Stimulated activated CD4-positive, alpha-beta T cell treated with anti-CD3 and anti-CD28 coated beads, Interleukin-1b, Interleukin-23, amount 100 ng/mL, for 24 hours (primary cell): ENCODE data around the gene HES4.

Experiments
- DNase-seq, 4 experiments: peaks; one replicate each; pipeline ENCODE4 v3.0.0-alpha.2; 2020; ENCODE audit warnings: low read depth in 4 of 4, low spot score in 1 of 4

HES4 gene

DNA sequence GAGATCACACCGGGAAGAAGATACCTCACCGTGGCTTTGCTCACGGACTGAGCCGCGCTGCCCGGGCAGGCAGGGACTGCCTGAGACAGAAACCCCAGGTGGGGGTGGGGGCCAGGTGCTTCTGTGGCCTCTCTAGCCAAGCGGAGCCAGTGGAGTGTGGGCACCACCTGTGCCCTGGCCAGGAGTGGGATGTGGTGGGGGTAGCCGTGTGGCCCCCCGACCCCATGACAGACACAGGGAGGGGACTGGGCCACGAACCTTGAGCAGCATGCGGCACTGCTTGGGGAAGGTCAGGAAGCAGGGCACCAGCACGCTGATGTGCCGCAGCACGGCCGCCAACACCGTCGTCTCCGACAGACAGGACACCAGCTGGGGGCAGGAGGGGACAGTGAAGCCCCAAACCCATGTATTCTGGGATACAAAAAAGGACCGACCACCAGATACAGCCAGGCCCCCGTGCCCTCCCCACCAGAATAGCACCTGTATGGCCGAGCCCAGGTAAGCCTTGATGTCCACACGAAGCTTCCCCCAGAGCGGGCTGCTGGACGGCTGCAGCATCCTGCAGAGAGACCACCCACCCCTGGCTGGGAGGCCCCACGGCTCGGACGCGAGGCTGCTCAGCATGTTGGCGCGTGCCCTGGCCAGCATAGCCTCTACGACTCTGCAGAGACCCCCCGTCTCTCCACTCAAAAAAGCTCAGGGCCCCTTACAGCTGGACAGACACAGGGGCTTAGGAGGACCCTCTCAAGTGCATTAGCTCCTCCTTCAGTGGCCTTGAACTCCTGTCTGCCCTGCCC is 46.2 kb downstream of the HES4 start:
- no peak for DNase-seq

DNA sequence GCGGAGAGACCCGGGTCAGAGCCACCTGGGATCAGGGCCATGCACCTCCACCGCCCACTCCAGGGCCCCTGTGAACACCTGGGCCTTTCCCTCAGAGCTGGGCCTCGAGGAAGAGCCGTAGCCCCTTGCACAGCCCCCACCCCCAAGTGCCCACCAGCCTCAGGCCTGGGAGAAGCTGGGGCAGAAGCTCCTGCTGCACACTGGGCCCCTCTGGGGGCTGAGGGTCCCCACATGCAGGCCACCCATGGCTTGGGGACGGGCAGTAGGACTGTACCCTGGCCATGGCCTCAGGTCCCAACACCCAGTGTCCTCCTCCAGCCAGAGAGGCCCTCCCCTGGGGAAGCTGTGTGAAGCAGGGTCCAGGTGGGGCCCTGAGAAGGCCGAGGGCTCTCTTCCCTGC is 47.3 kb downstream of the HES4 start:
- no peak for DNase-seq

DNA sequence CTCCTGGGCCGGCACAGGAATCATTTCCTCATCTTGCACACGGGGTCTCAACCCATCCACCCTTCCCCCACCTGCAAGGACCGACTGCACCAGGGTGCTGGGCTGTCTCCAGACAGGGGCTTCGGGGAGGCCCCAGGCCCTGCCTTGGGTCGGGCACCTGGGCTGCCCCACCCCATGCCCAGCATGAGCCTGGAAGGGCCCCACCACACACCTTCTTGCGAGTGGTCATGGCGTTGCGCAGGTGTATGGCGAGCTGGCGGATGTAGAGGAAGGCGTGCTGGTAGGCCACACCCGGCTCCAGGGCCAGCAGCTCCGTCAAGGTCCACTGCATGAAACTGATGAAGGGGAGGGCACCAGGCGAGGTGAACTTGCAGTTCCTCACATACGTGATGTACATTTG is 47.7 kb downstream of the HES4 start:
- no peak for DNase-seq

DNA sequence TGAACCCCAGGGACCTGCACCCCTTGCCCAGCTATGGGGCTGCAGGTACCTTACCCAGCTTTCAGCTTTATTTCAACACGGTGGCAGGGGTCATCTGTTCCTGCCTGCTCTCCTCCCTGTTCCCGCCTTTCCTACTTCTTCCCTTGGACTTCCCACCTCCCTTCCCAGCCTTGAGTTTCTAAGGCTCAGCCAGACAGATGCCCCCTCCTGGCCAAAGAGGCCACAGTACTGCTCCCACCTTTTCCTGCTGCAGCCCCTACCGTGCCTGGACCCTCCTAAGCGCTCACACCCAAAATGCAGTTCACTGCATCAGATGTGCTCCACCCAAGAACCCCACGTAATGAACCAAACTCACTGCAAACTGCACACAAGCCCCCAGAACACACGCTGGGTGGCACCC is 48.5 kb downstream of the HES4 start:
- no peak for DNase-seq

DNA sequence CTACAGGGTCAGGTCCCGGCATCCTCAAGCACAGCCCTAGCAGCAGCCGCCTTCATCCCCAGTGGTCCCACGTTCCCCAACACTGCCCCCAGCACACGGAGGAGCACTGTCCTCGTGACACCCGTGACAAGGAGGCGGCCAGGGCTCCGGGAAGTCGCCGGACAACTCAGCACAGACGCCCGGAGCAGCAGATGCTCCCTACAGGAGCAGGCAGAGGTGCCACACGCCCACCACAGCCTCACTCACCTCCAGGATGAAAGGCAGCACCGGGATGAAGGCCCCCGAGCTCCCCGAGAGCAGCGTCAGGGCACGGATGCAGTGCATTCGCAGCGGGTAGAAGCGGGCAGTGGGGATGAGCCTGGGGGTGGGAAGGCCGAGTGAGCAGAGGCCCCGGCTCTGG is 49.0 kb downstream of the HES4 start:
- DNase-seq = no peak

DNA sequence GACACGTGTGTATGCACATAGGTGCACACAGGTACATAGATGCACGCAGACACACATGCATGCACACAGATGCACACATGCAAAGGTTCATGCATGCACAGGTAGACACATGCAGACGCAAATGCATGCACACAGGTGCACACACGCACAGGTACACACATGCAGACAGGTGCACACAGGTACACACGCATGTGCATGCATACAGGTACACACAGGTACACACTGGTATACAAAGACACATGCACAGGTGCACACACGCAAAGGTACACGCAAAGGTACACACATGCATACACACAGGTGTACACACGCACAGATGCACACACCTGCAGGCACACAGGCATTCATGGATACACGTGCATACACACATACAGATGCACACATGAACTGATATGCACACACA is 49.6 kb downstream of the HES4 start:
- no peak for DNase-seq
